H9 (cell line): ENCODE measurements around the gene KANK2. TPM values are rescaled to one million over a fixed set of nuclear protein-coding genes. Genes with fewer than 3 reads are reported as not detected.
A peak's percentile ranks its signal among the peaks of the same experiment; 100 is the strongest.

Source experiments
- DNase-seq: peaks from one replicate; pipeline ENCODE4 v3.0.0-alpha.2; 2017
- H2AFZ ChIP-seq: one replicate; pipeline ENCODE4 v1.6.1; 2013; ENCODE audit warnings: mild to moderate bottlenecking, low read length, control low read depth, moderate library complexity
- H2AK5ac ChIP-seq: 2 replicates; pipeline ENCODE4 v1.6.1; 2013; ENCODE audit warnings: low read length, control low read depth, mixed read lengths; ENCODE audit not compliant: insufficient read length
- H2BK120ac ChIP-seq: one replicate; pipeline ENCODE4 v1.6.1; 2013; ENCODE audit warnings: low read depth, mild to moderate bottlenecking, low read length, control low read depth, inconsistent platforms; ENCODE audit not compliant: poor library complexity, severe bottlenecking
- H2BK12ac ChIP-seq: 2 replicates; pipeline ENCODE4 v1.6.1; 2013; ENCODE audit warnings: low read length, control low read depth, mixed read lengths, low read depth; ENCODE audit not compliant: insufficient read length
- H2BK15ac ChIP-seq: 2 replicates; pipeline ENCODE4 v1.6.1; 2013; ENCODE audit warnings: low read depth, low read length, control low read depth
- H2BK20ac ChIP-seq: one replicate; pipeline ENCODE4 v1.6.1; 2013; ENCODE audit warnings: low read depth, mild to moderate bottlenecking, low read length, control low read depth, inconsistent platforms; ENCODE audit not compliant: poor library complexity, severe bottlenecking
- H2BK5ac ChIP-seq: 2 replicates; pipeline ENCODE4 v1.6.1; 2013; ENCODE audit warnings: low read length, control low read depth, mixed read lengths; ENCODE audit not compliant: insufficient read length
- H3K14ac ChIP-seq: 2 replicates; pipeline ENCODE4 v1.6.1; 2013; ENCODE audit warnings: low read length, control low read depth; ENCODE audit not compliant: insufficient read depth
- H3K18ac ChIP-seq: 2 replicates; pipeline ENCODE4 v1.6.1; 2013; ENCODE audit warnings: low read depth, mild to moderate bottlenecking, mixed read lengths, low read length, control low read depth; ENCODE audit not compliant: insufficient read length
- H3K23ac ChIP-seq: 2 replicates; pipeline ENCODE4 v1.6.1; 2013; ENCODE audit warnings: low read length, control low read depth, mixed read lengths, low read depth; ENCODE audit not compliant: insufficient read length
- H3K23me2 ChIP-seq: 2 replicates; pipeline ENCODE4 v1.6.1; 2013; ENCODE audit warnings: low read depth, mild to moderate bottlenecking, mixed read lengths, low read length, control low read depth; ENCODE audit not compliant: insufficient read length, poor library complexity, severe bottlenecking
- H3K27ac ChIP-seq: 2 replicates; pipeline ENCODE4 v1.5.1; 2013; ENCODE audit warnings: low read length, control low read depth, mixed read lengths, low read depth; ENCODE audit not compliant: insufficient read length
- H3K27me3 ChIP-seq: 2 replicates; pipeline ENCODE4 v1.6.1; 2013; ENCODE audit warnings: low read length, control low read depth, inconsistent platforms; ENCODE audit not compliant: insufficient read depth
- H3K4ac ChIP-seq: 2 replicates; pipeline ENCODE4 v1.6.1; 2013; ENCODE audit warnings: low read depth, mild to moderate bottlenecking, control low read depth, inconsistent platforms, low read length, moderate library complexity
- H3K4me1 ChIP-seq: 2 replicates; pipeline ENCODE4 v1.6.1; 2013; ENCODE audit warnings: low read length, control low read depth, inconsistent platforms; ENCODE audit not compliant: insufficient read depth
- H3K4me2 ChIP-seq: 2 replicates; pipeline ENCODE4 v1.6.1; 2013; ENCODE audit warnings: low read length, control low read depth, mixed read lengths; ENCODE audit not compliant: insufficient read length, insufficient read depth
- H3K56ac ChIP-seq: 2 replicates; pipeline ENCODE4 v1.6.1; 2013; ENCODE audit warnings: low read depth, mild to moderate bottlenecking, mixed read lengths, low read length, control low read depth; ENCODE audit not compliant: insufficient read length
- H3K79me1 ChIP-seq: 2 replicates; pipeline ENCODE4 v1.6.1; 2013; ENCODE audit warnings: low read depth, mild to moderate bottlenecking, moderate library complexity, low read length, control low read depth, inconsistent platforms; ENCODE audit not compliant: insufficient read depth, poor library complexity, severe bottlenecking
- H3K79me2 ChIP-seq: 2 replicates; pipeline ENCODE4 v1.6.1; 2013; ENCODE audit warnings: low read length, control low read depth, inconsistent platforms; ENCODE audit not compliant: insufficient read depth
- H3K9ac ChIP-seq: 2 replicates; pipeline ENCODE4 v1.6.1; 2013; ENCODE audit warnings: low read length, control low read depth, mixed read lengths; ENCODE audit not compliant: insufficient read length; ENCODE audit errors: extremely low read depth
- H3K9me3 ChIP-seq: one replicate; pipeline ENCODE4 v1.6.1; 2013; ENCODE audit warnings: low read depth, low read length, inconsistent platforms; ENCODE audit not compliant: control insufficient read depth
- H3T11ph ChIP-seq: one replicate; pipeline ENCODE4 v1.6.1; 2013; ENCODE audit warnings: mild to moderate bottlenecking, low read length, control low read depth, inconsistent platforms
- H4K20me1 ChIP-seq: one replicate; pipeline ENCODE4 v1.6.1; 2013; ENCODE audit not compliant: control insufficient read depth, insufficient read length, insufficient read depth
- H4K5ac ChIP-seq: 2 replicates; pipeline ENCODE4 v1.6.1; 2013; ENCODE audit warnings: low read depth, mild to moderate bottlenecking, mixed read lengths, low read length, control low read depth; ENCODE audit not compliant: insufficient read length
- H4K8ac ChIP-seq: replicated peaks from 2 replicates; pipeline ENCODE4 v1.6.1; 2013; ENCODE audit warnings: low read length, control low read depth, mixed read lengths, low read depth; ENCODE audit not compliant: insufficient read length
- H4K91ac ChIP-seq: 2 replicates; pipeline ENCODE4 v1.6.1; 2013; ENCODE audit warnings: low read depth, mild to moderate bottlenecking, moderate library complexity, mixed read lengths, low read length, control low read depth; ENCODE audit not compliant: insufficient read length
- H3K27ac Mint-ChIP-seq, 3 experiments: 2 replicates in 2 of 3; 3 replicates in 1 of 3; pipeline ENCODE4 v1.8.0; 2020 to 2021; ENCODE audit warnings: mixed read lengths in 3 of 3, mild to moderate bottlenecking in 1 of 3, moderate library complexity in 1 of 3
- H3K27me3 Mint-ChIP-seq: 2 replicates; pipeline ENCODE4 v1.8.0; 2021; ENCODE audit warnings: low read depth, mild to moderate bottlenecking, moderate library complexity, mixed read lengths
- H3K36me3 Mint-ChIP-seq, 3 experiments: 2 replicates in 2 of 3; 3 replicates in 1 of 3; pipeline ENCODE4 v1.8.0; 2020 to 2021; ENCODE audit warnings: low read depth in 3 of 3, mixed read lengths in 3 of 3; ENCODE audit not compliant: insufficient read depth in 1 of 3
- H3K4me1 Mint-ChIP-seq, 2 experiments: 2 replicates each; pipeline ENCODE4 v1.8.0; 2020; ENCODE audit warnings: mixed read lengths in 2 of 2
- H3K4me3 Mint-ChIP-seq, 2 experiments: 2 replicates in 1 of 2; 3 replicates in 1 of 2; pipeline ENCODE4 v1.8.0; 2020 to 2021; ENCODE audit warnings: mild to moderate bottlenecking in 2 of 2, mixed read lengths in 2 of 2, moderate library complexity in 1 of 2
- H3K9me3 Mint-ChIP-seq, 2 experiments: 2 replicates in 1 of 2; 3 replicates in 1 of 2; pipeline ENCODE4 v1.8.0; 2020; ENCODE audit warnings: mild to moderate bottlenecking in 2 of 2, mixed read lengths in 2 of 2, moderate library complexity in 1 of 2
- WGBS: extraction: QIAGEN DNeasy Blood & Tissue Kit; methylation state at CpG from one replicate; pipeline ENCODE4 v1.1.7; 2013; ENCODE audit warnings: missing lambda C conversion rate, low lambda C conversion rate, mixed read lengths; ENCODE audit not compliant: insufficient read length; ENCODE audit errors: extremely low coverage; 5-methylcytosine and 5-hydroxymethylcytosine counted together
- total RNA-seq: library from RNA; stranded (reverse); gene quantifications from 2 replicates; pipeline ENCODE4 v1.2.1, GENCODE V29; 2021
- TF ChIP-seq, protein P1 (sequence below): fragments of 200-600 bp; sonication (generic); conservative IDR thresholded peaks from 3 replicates; pipeline ENCODE4 v1.8.0; 2021; ENCODE audit warnings: antibody characterized with exemption, mild to moderate bottlenecking

The KANK2 gene
- total RNA-seq, 1 experiment from 2014 or later = 42.0 TPM

DNA sequence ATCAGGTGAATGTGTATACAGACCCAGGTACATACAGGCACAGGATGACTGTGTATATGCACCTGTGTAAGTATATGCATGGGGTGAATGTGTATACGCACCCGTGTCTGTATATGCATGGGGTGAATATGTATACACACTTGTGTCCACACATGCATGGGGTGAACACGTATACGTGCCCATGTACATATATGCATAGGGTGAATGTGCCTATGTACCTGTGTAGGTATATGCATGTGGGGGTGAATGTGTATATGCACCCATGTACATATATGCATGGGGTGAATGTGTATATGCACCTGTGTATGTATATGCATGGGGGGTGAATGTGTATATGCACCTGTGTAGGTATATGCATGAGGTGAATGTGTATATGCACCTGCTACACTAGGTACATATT is 35.2 kb upstream of the KANK2 start:
- no peak overlapping the region for H3K4ac ChIP-seq
- H4K8ac ChIP-seq = no peak overlapping the region
- H3K23ac ChIP-seq = no peak overlapping the region
- H3K4me2 ChIP-seq = no peak overlapping the region
- H3K27ac ChIP-seq = no peak overlapping the region
- H3K79me1 ChIP-seq = no peaks in the 10 kb centered on the region
- no CpG with 5 or more reads among the region's 4 CpGs for whole genome bisulfite sequencing
- H3K23me2 ChIP-seq = no peaks in the 10 kb centered on the region
- no peak overlapping the region for H2BK15ac ChIP-seq
- H2AFZ ChIP-seq = no peak overlapping the region
- no peaks in the 10 kb centered on the region for H3K4me1 ChIP-seq
- no peak overlapping the region for H2BK120ac ChIP-seq
- no peak overlapping the region for H2BK20ac ChIP-seq
- H3K4me1 Mint-ChIP-seq = peaks cover 6 to 14% of the 10 kb centered on the region in 2 experiments
- H3T11ph ChIP-seq = no peak overlapping the region
- H4K5ac ChIP-seq = no peak overlapping the region
- H3K4me3 Mint-ChIP-seq = peak overlapping the region in 1 of 2 experiments; percentile 44; a peak in 1 of 5 replicates
- H3K18ac ChIP-seq = no peak overlapping the region
- H2BK5ac ChIP-seq = no peak overlapping the region
- H4K91ac ChIP-seq = no peak overlapping the region
- H2BK12ac ChIP-seq = no peak overlapping the region
- TF ChIP-seq, protein P1, sequence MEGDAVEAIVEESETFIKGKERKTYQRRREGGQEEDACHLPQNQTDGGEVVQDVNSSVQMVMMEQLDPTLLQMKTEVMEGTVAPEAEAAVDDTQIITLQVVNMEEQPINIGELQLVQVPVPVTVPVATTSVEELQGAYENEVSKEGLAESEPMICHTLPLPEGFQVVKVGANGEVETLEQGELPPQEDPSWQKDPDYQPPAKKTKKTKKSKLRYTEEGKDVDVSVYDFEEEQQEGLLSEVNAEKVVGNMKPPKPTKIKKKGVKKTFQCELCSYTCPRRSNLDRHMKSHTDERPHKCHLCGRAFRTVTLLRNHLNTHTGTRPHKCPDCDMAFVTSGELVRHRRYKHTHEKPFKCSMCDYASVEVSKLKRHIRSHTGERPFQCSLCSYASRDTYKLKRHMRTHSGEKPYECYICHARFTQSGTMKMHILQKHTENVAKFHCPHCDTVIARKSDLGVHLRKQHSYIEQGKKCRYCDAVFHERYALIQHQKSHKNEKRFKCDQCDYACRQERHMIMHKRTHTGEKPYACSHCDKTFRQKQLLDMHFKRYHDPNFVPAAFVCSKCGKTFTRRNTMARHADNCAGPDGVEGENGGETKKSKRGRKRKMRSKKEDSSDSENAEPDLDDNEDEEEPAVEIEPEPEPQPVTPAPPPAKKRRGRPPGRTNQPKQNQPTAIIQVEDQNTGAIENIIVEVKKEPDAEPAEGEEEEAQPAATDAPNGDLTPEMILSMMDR = no peak
- DNase-seq = no peak
- no peak overlapping the region for H3K14ac ChIP-seq
- no peak overlapping the region for H3K9ac ChIP-seq
- H3K9me3 ChIP-seq = no peaks in the 10 kb centered on the region
- H3K27ac Mint-ChIP-seq = no peak overlapping the region
- H2AK5ac ChIP-seq = no peak overlapping the region
- H3K27me3 ChIP-seq = no peaks in the 10 kb centered on the region
- H3K36me3 Mint-ChIP-seq = peaks cover 4 to 33% (median 23%) of the 10 kb centered on the region in 3 experiments; a peak in 6 of 7 replicates
- no peaks in the 10 kb centered on the region for H3K79me2 ChIP-seq
- no peaks in the 10 kb centered on the region for H3K9me3 Mint-ChIP-seq
- no peaks in the 10 kb centered on the region for H4K20me1 ChIP-seq
- H3K56ac ChIP-seq = no peak overlapping the region
- no peaks in the 10 kb centered on the region for H3K27me3 Mint-ChIP-seq
